HCT116 (cell line): Measurements from ENCODE around the gene FAM98C.

ENCODE experiments used
- ATF3 ChIP-seq: IDR thresholded peaks from 2 replicates; pipeline ENCODE4 v1.6.1; 2012
- CEBPB ChIP-seq: IDR thresholded peaks from 2 replicates; pipeline ENCODE4 v1.6.1; 2012; ENCODE audit warnings: low read depth
- CTCF ChIP-seq, 3 experiments: fragments of 200-600 bp in 1 of 3; sonication (generic) in 1 of 3; IDR thresholded peaks in 2 of 3; conservative IDR thresholded peaks in 1 of 3; 2 replicates each; pipeline ENCODE4 v1.5.1; 2012 to 2017; ENCODE audit warnings: low read depth in 2 of 3, low read length in 2 of 3, antibody characterized with exemption in 1 of 3, borderline replicate concordance in 1 of 3, control low read depth in 1 of 3, mild to moderate bottlenecking in 1 of 3, mixed read lengths in 1 of 3, mixed run types in 1 of 3, moderate library complexity in 1 of 3; ENCODE audit not compliant: insufficient read depth in 1 of 3
- EZH2 ChIP-seq: fragments of 200-600 bp; sonication (generic); IDR thresholded peaks from 2 replicates; pipeline ENCODE4 v1.6.1; 2017; ENCODE audit warnings: antibody characterized with exemption, mixed run types
- EZH2phosphoT487 ChIP-seq: fragments of 200-600 bp; IDR thresholded peaks from 2 replicates; pipeline ENCODE4 v1.6.1; 2018; ENCODE audit warnings: antibody characterized with exemption, borderline replicate concordance
- JUND ChIP-seq: IDR thresholded peaks from 2 replicates; pipeline ENCODE4 v1.6.1; 2012
- POLR2A ChIP-seq: IDR thresholded peaks from 2 replicates; pipeline ENCODE4 v1.7.0; 2011; ENCODE audit warnings: borderline replicate concordance; ENCODE audit not compliant: insufficient read depth, insufficient read length; ENCODE audit errors: extremely low read depth
- POLR2AphosphoS5 ChIP-seq: IDR thresholded peaks from 2 replicates; pipeline ENCODE4 v1.6.1; 2011; ENCODE audit warnings: mild to moderate bottlenecking, low read depth, low read length, moderate library complexity
- REST ChIP-seq: IDR thresholded peaks from 2 replicates; pipeline ENCODE4 v1.6.1; 2012; ENCODE audit warnings: low read depth
- SIN3A ChIP-seq: IDR thresholded peaks from 2 replicates; pipeline ENCODE4 v1.6.1; 2012; ENCODE audit warnings: low read depth
- SP1 ChIP-seq: IDR thresholded peaks from 2 replicates; pipeline ENCODE4 v1.6.1; 2012; ENCODE audit warnings: low read depth
- SRF ChIP-seq: IDR thresholded peaks from 2 replicates; pipeline ENCODE4 v1.6.1; 2012; ENCODE audit warnings: low read depth
- YY1 ChIP-seq: IDR thresholded peaks from 2 replicates; pipeline ENCODE4 v1.6.1; 2011; ENCODE audit warnings: low read length, low read depth, moderate library complexity, mild to moderate bottlenecking; ENCODE audit not compliant: insufficient replicate concordance; ENCODE audit errors: extremely low read depth
- ZBTB33 ChIP-seq: IDR thresholded peaks from 2 replicates; pipeline ENCODE4 v1.6.1; 2011; ENCODE audit warnings: mild to moderate bottlenecking, low read length, moderate library complexity; ENCODE audit not compliant: insufficient replicate concordance; ENCODE audit errors: extremely low read depth

GRCh38 chr19:38417146-38417543 lies 14.3 kb downstream of the FAM98C start:
- TF ChIP-seq POLR2A (no peak), CTCF (IDR thresholded peaks at IDR 0.05 in 2 of 3, conservative IDR thresholded peaks at IDR 0.05 in 1 of 3; ENCODE audit: borderline replicate concordance in 1 of 3, insufficient read depth in 1 of 3, low read depth in 2 of 3, low read length in 2 of 3) (no peak), SRF (no peak), CEBPB (no peak), EZH2phosphoT487 (no peak), YY1 (no peak), SP1 (no peak), REST (no peak), POLR2AphosphoS5 (no peak), EZH2 (no peak), JUND (no peak), SIN3A (no peak), ZBTB33 (no peak), ATF3 (no peak)
